Pulmonary artery endothelial cell (primary cell): ENCODE data around the gene TCF4. TPM values are rescaled to one million over a fixed set of nuclear protein-coding genes. Genes with fewer than 3 reads are reported as not detected.

Experiments
- DNase-seq: peaks from one replicate; pipeline ENCODE4 v3.0.0-alpha.2; 2011; ENCODE audit warnings: low read depth, low spot score
- total RNA-seq: library from RNA; depleted of rRNA; stranded (reverse); fragments of >200 nt; gene quantifications from 2 replicates; pipeline ENCODE4 v1.2.3, GENCODE V29; 2014

The TCF4 gene
- total RNA-seq, 1 donor from 2014 or later = 339 TPM

GRCh38 chr18:55390898-55391297 lies 197.1 kb downstream of the TCF4 start:
- no peak for DNase-seq

GRCh38 chr18:55387139-55387984 lies 200.6 kb downstream of the TCF4 start:
- peak; percentile 77 for DNase-seq

- no peak for DNase-seq
Measured at GRCh38 chr18:55386545-55386944, 201.4 kb downstream of the TCF4 start.

GRCh38 chr18:55385770-55386169 lies 202.2 kb downstream of the TCF4 start:
- no peak for DNase-seq

- DNase-seq = no peak
Measured at GRCh38 chr18:55384551-55385275, 203.3 kb downstream of the TCF4 start.

GRCh38 chr18:55384115-55384514 lies 203.9 kb downstream of the TCF4 start:
- no peak for DNase-seq

GRCh38 chr18:55382277-55382805 lies 205.7 kb downstream of the TCF4 start:
- no peak for DNase-seq

- no peak for DNase-seq
Measured at GRCh38 chr18:55381277-55381676, 206.7 kb downstream of the TCF4 start.

- no peak for DNase-seq
Measured at GRCh38 chr18:55380589-55380988, 207.4 kb downstream of the TCF4 start.

- no peak for DNase-seq
Measured at GRCh38 chr18:55376387-55376786, 211.6 kb downstream of the TCF4 start.

- no peak for DNase-seq
Measured at GRCh38 chr18:55375930-55376329, 212.1 kb downstream of the TCF4 start.

GRCh38 chr18:55374741-55375140 lies 213.3 kb downstream of the TCF4 start:
- DNase-seq = no peak

- no peak for DNase-seq
Measured at GRCh38 chr18:55372209-55372608, 215.8 kb downstream of the TCF4 start.

GRCh38 chr18:55370936-55371335 lies 217.1 kb downstream of the TCF4 start:
- no peak for DNase-seq

GRCh38 chr18:55369346-55369745 lies 218.6 kb downstream of the TCF4 start:
- DNase-seq = no peak

GRCh38 chr18:55365342-55365741 lies 222.7 kb downstream of the TCF4 start:
- no peak for DNase-seq

- no peak for DNase-seq
Measured at GRCh38 chr18:55362303-55362702, 225.7 kb downstream of the TCF4 start.

- no peak for DNase-seq
Measured at GRCh38 chr18:55361492-55362250, 226.3 kb downstream of the TCF4 start.

GRCh38 chr18:55360061-55360460 lies 227.9 kb downstream of the TCF4 start:
- DNase-seq = no peak

GRCh38 chr18:55356815-55357214 lies 231.2 kb downstream of the TCF4 start:
- no peak for DNase-seq

GRCh38 chr18:55355223-55355622 lies 232.8 kb downstream of the TCF4 start:
- DNase-seq = no peak

- no peak for DNase-seq
Measured at GRCh38 chr18:55354795-55355194, 233.2 kb downstream of the TCF4 start.
